SU-DHL-6 (cell line): Measurements from ENCODE around the gene BCAS3.

ENCODE experiments used
- EZH2phosphoT487 ChIP-seq: fragments of 200-600 bp; sonication (generic), shearing (Covaris generic); conservative IDR thresholded peaks from 2 replicates; pipeline ENCODE4 v1.6.1; 2018; ENCODE audit warnings: mild to moderate bottlenecking, antibody characterized with exemption, low read length, moderate library complexity, mixed read lengths
- TF ChIP-seq, protein P1 (sequence below): fragments of 200-600 bp; sonication (generic); IDR thresholded peaks from one replicate; pipeline ENCODE4 v1.5.1; 2017; ENCODE audit warnings: antibody characterized with exemption, mild to moderate bottlenecking, low read length, moderate library complexity; ENCODE audit not compliant: insufficient read depth, poor library complexity, severe bottlenecking

DNA sequence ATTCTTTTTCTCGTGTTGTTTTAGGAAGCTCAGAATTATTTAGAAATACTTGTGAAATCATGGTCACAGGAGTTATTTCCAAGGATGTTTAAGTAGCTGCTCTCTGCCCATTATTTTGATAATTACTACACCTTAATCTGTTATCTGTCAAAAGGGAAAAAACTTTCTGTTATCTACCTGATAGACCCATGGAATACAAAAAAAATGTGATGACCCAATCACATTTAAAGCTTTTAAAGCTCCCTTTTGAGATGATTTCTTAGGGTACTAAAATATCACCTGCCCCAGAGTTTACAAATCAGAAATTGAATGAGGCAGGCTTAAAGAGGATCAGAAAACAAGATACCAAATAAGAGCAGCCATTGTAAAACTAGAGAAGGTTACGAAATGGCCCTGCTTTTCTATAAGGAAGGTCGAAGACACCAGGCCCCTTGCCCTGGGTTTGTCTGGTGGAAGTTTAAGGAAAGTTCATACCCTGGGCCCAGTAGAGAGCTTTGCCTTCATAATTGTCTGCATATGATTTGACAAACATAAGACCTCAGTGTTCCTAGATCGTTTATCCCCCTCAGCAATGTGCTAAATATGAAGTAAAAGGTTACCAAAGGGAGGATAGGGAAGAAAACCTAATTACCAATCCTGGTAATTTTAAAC, 572.1 kb downstream of the BCAS3 start:
- TF ChIP-seq, protein P1, sequence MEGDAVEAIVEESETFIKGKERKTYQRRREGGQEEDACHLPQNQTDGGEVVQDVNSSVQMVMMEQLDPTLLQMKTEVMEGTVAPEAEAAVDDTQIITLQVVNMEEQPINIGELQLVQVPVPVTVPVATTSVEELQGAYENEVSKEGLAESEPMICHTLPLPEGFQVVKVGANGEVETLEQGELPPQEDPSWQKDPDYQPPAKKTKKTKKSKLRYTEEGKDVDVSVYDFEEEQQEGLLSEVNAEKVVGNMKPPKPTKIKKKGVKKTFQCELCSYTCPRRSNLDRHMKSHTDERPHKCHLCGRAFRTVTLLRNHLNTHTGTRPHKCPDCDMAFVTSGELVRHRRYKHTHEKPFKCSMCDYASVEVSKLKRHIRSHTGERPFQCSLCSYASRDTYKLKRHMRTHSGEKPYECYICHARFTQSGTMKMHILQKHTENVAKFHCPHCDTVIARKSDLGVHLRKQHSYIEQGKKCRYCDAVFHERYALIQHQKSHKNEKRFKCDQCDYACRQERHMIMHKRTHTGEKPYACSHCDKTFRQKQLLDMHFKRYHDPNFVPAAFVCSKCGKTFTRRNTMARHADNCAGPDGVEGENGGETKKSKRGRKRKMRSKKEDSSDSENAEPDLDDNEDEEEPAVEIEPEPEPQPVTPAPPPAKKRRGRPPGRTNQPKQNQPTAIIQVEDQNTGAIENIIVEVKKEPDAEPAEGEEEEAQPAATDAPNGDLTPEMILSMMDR: no peak
- no peak for TF ChIP-seq EZH2phosphoT487
